Epithelial cell of proximal tubule (primary cell): ENCODE measurements around the gene MAX. TPM values are rescaled to one million over a fixed set of nuclear protein-coding genes. Genes with fewer than 3 reads are reported as not detected.

Experiments
- DNase-seq: peaks from one replicate; pipeline ENCODE4 v3.0.0-alpha.2; 2011; ENCODE audit warnings: low read depth
- H3K4me3 ChIP-seq: 2 replicates; pipeline ENCODE4 v1.5.1; 2011; ENCODE audit warnings: low read depth, mild to moderate bottlenecking, low read length
- CTCF ChIP-seq: conservative IDR thresholded peaks from 2 replicates; pipeline ENCODE4 v1.5.1; 2012; ENCODE audit warnings: low read depth, mild to moderate bottlenecking, low read length
- total RNA-seq: library from RNA; depleted of rRNA; stranded (reverse); fragments of >200 nt; gene quantifications from 2 replicates; pipeline ENCODE4 v1.2.3, GENCODE V29; 2015

The MAX gene, protein sequence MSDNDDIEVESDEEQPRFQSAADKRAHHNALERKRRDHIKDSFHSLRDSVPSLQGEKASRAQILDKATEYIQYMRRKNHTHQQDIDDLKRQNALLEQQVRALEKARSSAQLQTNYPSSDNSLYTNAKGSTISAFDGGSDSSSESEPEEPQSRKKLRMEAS
- total RNA-seq: 27.4 and 31.3 TPM in 2 replicates

GRCh38 chr14:65102441-65103149, at the start of gene MAX:
MAX (minus strand) TSS chr14:65102517; CDS start chr14:65102339, 178 bp downstream.
- no peak for TF ChIP-seq CTCF
- peak; percentile 79 for DNase-seq
- peak within 1 kb of the TSS; percentile 96 for H3K4me3 ChIP-seq

DNA sequence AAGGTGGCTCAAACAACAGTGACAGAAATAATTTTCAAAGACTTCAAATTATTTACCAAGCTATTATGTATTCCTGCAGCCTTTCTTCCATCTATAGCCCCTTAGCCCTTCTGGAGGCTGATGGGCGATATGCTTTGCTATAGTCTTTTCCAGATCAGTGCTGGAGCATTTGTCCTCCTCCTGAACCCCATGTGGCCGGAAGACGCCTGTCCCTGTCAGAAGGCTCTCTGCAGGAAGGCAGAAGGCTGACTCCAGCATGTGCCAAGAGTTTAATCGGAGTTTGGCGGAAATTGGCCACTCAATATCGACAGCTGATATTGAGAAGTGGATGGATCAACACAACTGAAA, 49.3 kb upstream of the MAX start:
- no peak for DNase-seq
- TF ChIP-seq CTCF: no peak
- no peak overlapping the region for H3K4me3 ChIP-seq

GRCh38 chr14:65150898-65151608, 48.7 kb upstream of the MAX start:
- DNase-seq: no peak
- H3K4me3 ChIP-seq: no peak overlapping the region
- TF ChIP-seq CTCF: no peak

DNA sequence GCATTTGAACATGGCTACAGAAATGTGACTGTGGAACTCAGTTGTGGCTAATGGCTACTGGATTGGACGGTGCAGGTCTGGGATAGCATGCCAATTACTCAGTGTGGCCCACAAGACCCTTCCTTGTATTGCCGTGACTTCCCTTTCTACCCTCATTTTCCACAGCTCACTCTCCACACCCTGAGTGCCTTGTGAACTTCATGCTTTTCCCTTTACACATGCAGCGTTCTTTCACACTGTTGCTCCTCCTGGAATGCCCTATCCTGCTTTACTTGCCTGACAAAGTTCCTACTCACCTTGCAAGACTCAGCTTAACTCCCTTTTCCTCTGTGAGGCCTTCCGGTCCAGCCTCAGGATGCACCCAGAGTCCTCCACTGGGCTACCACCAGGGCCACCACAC, 46.8 kb upstream of the MAX start:
- TF ChIP-seq CTCF: no peak
- no peak overlapping the region for H3K4me3 ChIP-seq
- DNase-seq: no peak

DNA sequence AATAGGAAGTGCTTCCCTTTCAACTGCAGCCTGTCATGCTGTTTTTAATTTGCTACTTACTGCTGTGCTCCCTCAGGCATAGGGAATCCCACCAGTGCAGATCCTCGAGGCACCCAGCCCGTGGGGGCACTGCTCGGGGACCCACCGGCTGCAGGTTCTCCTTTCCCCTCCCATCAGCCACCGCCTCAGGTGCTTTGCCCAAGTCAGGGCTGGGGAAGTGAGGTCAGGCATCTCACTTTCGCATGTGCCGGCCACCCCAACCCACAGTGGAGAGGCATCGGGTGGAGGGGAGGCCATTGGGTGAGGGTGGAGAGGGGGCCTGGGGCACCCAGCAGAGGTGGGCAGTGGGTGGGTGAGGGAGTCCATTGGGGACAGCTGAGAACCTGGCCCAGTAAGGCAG, 41.9 kb upstream of the MAX start:
- no peak for DNase-seq
- no peak overlapping the region for H3K4me3 ChIP-seq
- no peak for TF ChIP-seq CTCF

DNA sequence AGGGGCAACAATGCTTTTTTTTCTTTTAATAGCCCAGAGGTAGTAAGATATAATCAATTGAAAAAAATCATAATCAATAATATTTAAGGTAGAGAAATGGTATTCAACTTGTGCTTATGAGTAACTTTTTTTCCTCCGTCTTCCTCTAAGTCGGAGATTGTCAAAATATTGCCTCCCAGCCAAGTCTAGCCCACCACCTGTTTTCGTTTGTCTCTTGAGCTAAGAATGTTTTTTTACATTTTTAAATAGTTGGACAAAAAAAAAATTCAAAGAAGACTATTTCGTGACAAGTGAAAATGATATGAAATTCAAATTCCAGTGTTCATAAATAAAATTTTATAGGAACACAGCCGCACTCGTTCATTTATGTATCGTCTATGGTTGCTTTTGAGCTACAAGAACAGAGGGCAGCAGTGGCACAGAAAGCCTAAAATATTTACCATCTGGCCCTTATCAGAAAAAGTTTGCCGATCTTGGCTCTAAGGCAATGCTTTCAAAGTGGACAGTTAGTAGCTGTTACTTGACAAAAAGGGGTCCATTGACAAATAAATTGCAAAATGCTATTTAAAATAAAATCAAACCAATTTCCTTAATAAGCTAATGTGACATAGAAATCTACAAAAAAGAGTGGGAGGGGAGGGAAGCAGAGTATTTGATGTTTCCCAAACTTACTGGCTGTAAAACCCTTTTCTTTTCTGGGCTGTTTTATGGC, 40.8 kb upstream of the MAX start:
- no peak overlapping the region for H3K4me3 ChIP-seq
- no peak for TF ChIP-seq CTCF
- DNase-seq: no peak
